Activated T-cell treated with anti-CD3 and anti-CD28 coated beads, Interleukin-2, amount 50 U/mL, for 48 hours (primary cell): ENCODE measurements around the gene MYO9A.
A peak's percentile ranks its signal among the peaks of the same experiment; 100 is the strongest.

Source experiments
- DNase-seq, 2 experiments: peaks; one replicate each; pipeline ENCODE4 v3.0.0-alpha.2; 2020

The MYO9A gene

DNA sequence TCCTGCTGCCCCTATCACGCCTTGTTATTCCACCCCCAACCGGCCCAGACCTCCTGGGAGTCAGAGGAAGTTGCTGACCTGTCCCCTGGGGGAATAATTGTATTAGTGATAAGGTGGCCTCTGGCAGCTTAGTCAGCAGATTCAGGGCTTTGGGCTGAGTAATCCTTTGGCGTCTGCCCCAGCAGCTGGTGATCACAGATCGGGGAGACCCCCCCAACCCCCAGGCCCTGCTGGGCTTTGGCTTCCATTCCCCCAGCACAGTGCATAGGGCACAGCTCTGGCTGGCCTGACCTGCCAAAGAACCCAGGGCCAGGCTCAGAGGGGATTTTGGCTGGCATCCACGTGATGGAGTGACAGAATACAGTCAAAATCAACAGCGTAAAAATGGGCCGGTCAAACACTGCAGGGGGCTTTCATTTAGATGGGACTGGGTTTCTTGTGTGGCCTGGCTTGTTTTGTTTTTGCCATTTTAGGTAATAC, 311.5 kb downstream of the MYO9A start:
- peak in 1 of 2 experiments; percentile 7 for DNase-seq

DNA sequence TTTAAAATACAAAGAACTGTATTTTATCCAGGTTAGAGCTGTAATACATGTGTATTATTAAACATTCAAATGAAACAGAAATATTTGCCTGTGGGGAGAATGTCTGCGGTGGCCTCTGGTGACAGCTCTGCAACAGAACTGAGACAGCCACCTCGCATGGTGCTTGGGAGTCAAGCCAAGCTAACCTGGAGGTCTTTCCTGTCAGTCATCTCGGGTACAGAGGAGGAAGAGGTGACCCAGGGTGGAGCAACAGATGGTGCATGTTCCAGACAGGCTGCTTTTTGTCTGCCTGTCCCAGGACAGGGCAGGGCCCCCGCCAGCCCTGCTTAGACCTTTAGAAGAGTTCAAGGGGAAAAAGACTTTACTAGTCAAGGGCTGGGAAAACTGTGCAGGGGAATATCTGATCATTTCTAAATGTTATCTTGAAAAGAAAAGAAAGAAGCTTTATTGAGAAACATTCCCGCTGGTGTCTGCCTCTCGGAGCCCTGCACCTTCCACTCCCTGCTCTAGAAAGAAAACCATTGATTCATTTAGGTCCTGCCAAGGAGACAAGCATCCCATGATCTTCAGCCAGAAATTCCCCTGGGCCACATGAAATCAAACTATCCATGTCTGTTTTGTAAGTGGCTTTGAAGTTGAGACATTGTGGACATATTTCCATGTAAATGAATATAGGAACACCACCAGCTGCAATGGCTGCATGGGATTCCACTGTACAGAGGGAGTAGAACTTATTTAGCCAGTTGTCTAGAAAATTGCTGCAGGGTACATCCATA, 313.1 kb downstream of the MYO9A start:
- DNase-seq: peak in 1 of 2 experiments; percentile 5

- peak in 1 of 2 experiments; percentile 7 for DNase-seq
These were observed 313.7 kb downstream of the MYO9A start for GRCh38 chr15:71804226-71804625.

DNA sequence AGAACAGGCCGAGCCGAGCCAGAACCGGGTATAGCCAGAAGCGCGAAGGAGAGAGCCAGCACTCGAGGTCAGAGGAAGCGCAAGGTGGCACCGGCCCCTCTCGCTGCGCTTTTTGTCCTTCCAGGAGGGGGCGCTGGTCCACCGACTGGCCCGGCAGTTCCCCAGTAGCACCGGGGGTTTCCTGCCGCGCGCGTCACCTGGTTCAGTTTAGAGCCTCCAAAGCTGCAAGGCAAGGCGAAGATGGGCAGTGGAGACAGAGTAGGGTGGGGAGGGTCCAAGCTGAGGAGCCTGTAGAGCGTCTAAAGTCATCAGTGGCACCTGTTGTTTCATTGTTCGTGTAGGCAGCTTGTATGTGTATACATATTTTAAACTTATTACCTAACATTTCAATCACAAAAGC, 315.2 kb downstream of the MYO9A start:
- DNase-seq: peak; percentile 49 to 58

DNA sequence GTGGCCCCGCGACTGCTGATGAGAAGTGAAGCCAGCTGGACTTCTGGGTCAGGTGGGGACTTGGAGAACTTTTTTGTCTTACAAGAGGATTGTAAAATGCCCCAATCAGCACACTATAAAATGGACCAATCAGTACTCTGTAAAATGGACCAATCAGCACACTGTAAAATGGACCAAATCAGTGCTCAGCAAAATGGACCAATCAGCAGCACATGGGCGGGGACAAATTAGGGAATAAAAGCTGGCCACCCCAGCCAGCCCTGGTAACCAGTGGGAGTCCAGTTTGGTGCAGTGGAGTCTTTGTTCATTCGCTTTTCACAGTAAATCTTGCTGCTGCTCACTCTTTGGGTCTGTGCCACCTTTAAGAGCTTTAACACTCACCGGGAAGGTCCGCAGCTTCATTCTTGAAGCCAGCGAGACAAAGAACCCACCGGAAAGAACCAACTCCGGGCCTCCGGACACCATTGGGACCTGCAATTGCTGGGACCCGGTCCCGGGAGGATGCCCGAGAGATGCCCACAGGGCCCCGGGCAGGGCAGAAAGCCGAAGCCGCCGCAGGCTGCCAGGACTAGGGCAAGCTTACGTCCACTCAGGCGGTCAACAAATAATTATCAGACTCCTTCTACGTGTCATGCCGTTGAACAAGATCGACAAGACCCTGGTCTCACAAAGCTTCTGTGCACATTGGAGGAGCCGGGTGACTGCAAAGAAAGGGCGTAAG, 315.9 kb downstream of the MYO9A start:
- DNase-seq: peak in 1 of 2 experiments; percentile 14

DNA sequence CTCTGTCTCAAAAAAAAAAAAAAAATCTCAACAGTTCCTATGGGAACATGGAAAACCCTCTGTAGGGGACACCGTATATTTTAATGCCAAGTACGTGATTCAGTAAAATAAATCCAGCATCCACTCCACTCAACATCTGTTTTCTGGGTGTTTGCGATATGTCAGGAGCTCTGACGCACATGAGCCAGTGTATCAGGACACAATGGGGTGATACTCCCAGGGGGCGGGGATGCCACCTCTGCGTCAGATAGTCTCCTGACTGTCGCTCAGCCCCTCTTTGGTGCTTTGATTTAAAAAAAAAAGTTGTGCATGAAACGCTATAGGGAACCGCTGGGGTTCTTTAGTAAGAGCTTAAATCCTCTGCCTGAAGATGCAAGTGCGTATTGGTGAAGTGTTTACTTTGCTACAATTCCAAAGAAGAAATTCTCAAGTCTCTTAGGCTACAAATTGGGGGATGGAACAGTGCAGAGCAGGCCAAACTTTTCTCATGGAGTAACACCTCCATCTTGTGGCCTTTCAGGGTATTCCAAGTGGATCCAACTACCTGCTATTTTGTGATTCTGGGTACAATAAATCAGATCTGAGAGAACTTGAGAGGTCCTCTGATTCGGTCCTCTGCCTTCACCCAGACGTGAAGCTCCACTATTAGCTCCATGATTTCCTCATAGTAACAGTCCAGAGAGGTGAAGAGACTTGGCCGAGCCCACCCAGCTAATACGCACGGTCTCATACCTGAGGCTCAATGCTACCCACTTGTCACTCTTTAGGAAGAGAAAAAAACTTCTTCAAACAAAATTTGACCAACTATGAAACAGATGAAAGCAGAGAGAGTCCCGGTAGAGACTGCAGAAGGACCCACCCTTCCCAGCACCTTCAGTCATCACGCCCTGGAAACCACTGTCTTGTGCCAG, 316.9 kb downstream of the MYO9A start:
- peak; percentile 22 to 35 for DNase-seq

- peak in 1 of 2 experiments; percentile 4 for DNase-seq
These were observed 317.8 kb downstream of the MYO9A start for GRCh38 chr15:71800190-71800589.

- DNase-seq: peak in 1 of 2 experiments; percentile 10
These were observed 319.3 kb downstream of the MYO9A start for GRCh38 chr15:71798641-71799040.

GRCh38 chr15:71792521-71792920, 325.4 kb downstream of the MYO9A start:
- DNase-seq: no peak

DNA sequence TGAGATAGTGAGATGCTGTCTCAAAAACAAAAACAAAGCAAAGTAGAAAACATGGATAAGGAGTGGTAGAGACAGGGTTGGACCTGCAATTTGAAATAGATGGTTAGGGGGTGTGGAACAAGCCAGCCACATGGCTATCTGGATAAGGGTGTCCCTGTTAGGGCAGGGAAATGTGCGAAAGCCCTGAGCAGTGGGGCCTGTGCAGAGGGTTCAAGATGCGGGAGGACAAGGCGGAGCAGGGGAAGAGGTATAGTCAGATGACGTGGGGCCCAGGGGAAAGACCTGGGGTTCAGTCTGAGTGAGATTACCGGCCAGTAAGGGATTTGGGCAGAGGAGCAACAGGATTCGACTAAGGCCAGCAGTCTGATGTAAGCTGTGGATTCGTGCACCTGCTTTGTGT, 326.0 kb downstream of the MYO9A start:
- no peak for DNase-seq

DNA sequence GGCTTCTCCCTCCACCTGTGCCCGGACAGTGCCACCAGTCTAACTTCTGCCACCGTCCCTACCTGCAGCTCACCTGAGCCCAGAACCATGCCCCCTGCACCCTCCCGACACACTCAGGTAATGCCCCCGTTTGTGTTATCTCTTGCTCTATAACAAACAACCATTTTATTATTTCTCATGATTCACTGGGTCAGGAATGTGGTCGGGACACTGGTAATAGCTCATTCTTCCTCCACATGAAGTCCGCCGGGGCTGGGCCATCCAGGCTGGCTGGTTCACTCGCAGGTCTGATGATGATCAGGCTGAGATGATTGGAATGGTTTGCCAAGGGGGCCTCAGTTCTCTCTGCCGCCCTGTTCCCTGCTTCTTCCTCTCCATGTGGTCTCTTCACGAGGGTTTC, 327.9 kb downstream of the MYO9A start:
- no peak for DNase-seq

GRCh38 chr15:71789616-71790015, 328.3 kb downstream of the MYO9A start:
- DNase-seq: no peak

- no peak for DNase-seq
These were observed 329.0 kb downstream of the MYO9A start for GRCh38 chr15:71788646-71789579.

DNA sequence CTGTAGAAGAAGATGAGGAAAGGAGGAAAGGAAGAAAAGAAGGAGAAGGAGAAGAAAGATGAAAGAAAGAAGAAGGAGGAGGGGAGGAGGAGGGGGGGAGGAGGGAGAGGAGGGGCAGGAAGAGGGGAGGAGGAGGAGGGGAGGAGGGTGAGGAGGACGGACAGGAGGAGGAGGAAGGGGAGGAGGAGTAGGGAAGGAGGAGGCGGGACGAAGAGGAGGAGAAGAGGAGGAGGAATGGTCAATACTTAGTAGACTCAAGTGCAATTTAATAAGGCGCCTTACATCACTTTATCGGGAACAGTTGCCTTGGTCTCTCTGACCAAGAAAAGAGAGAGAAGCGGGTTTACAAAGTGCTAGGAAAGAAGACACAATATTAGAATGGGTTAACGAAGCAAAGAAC, 331.3 kb downstream of the MYO9A start:
- DNase-seq: no peak

DNA sequence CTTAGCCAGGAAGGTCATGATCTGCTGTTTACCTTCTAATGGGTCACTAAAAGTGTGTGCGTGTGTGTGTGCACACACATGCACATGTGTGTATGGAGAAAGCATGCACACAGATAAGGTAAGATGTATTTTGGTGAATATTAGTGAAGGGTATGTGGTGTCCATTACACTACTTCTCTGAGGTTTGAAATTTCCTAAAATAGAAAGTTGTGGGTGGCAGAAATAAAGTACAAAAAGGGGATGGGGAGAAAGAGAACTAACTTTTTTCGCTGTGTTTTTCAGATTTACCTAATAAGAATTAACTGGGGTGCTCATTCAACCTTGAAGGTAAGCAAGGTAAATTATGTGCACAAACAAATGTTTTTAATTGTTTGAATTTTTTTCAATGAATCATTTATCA, 332.0 kb downstream of the MYO9A start:
- DNase-seq: no peak

GRCh38 chr15:71784719-71785118, 333.2 kb downstream of the MYO9A start:
- peak; percentile 38 to 44 for DNase-seq

GRCh38 chr15:71782422-71783165, 335.4 kb downstream of the MYO9A start:
- DNase-seq: no peak

GRCh38 chr15:71781965-71782265, 336.0 kb downstream of the MYO9A start:
- no peak for DNase-seq

DNA sequence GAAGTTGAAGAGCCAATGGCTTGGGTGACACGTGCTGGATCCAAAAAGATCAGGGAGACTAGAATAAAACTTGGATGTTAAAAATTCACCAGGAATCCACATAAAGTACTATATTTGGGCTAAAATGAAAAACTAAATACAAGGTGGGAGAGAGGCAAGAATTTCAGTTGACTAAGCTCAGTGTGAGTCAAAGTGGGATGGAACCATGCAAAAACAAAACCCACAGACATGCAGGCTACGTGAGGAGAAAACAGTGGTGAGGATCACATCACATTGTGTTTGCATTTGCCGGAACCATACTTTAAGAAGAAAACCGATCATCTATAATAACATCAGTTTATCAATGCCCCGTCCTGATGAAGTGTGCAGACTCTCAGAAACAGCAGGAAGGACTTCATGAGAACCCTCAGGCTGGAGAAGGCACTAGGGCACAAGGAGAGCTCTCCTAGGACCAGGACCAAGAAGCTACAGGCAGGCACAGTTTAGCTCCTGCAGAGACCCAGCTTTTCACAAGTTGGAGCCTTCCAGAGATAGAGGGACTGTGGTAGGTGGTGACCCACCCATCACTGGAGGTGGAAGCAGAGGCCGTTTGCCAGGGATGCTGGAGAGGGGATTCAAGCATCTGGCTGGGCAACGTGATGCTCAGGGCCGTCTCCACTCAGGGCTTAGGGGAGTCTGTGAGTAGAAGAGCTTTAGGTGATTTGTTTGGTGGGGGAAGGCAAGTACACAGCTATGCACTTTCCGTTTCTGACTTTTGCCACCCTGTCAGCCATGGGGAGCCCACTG, 336.6 kb downstream of the MYO9A start:
- DNase-seq: no peak
